HepG2 (cell line): ENCODE results near the gene GFER. TPM values are rescaled to one million over a fixed set of nuclear protein-coding genes. Genes with fewer than 3 reads are reported as not detected.

ENCODE experiments used
- FIP1L1 ChIP-seq: fragments of 200-400 bp; formaldehyde crosslinking; IDR thresholded peaks from 2 replicates; pipeline ENCODE4 v1.6.1; 2018; ENCODE audit warnings: low read depth, mild to moderate bottlenecking, low read length, moderate library complexity, borderline replicate concordance; ENCODE audit not compliant: insufficient read depth
- MXD4 ChIP-seq: IDR thresholded peaks from 2 replicates; pipeline ENCODE4 v1.6.1; 2016; ENCODE audit warnings: mild to moderate bottlenecking, missing biosample characterization, missing genetic modification reagents
- PRMT3 ChIP-seq: sonication (generic); formaldehyde crosslinking; IDR thresholded peaks from 2 replicates; pipeline ENCODE4 v1.8.1; 2022; ENCODE audit warnings: low read depth, mild to moderate bottlenecking, moderate library complexity, missing genetic modification reagents, borderline replicate concordance
- YEATS2 ChIP-seq: sonication (generic); formaldehyde crosslinking; IDR thresholded peaks from 2 replicates; pipeline ENCODE4 v1.4.0; 2020; ENCODE audit warnings: missing genetic modification reagents, borderline replicate concordance
- ZNF652 ChIP-seq: IDR thresholded peaks from 2 replicates; pipeline ENCODE4 v1.6.1; 2016; ENCODE audit warnings: low read depth, borderline replicate concordance
- polyA plus RNA-seq, 8 experiments: library from polyadenylated mRNA; depleted of rRNA in 3 of 8; stranded (reverse) in 7 of 8; unstranded in 1 of 8; fragments of >200 nt; fragmentation: Illumina TruSeq in 4 of 8; extraction: Trizol in 4 of 8; gene quantifications; 2 replicates each; pipeline versions ENCODE4 v1.2.1 to v1.2.3, GENCODE V29; 2011 to 2016; ENCODE audit warnings: low read depth in 4 of 8, missing spikeins in 1 of 8, mixed read lengths in 1 of 8; ENCODE audit not compliant: insufficient read depth in 1 of 8
- total RNA-seq, 5 experiments: library from RNA; depleted of rRNA; stranded (reverse); fragments of >200 nt; fragmentation: Illumina TruSeq; extraction: Trizol; gene quantifications; 2 replicates each; pipeline ENCODE4 v1.2.3, GENCODE V29; 2016; ENCODE audit warnings: low read depth in 1 of 5
- TF ChIP-seq, protein P1 (sequence below): IDR thresholded peaks from 2 replicates; pipeline ENCODE4 v1.6.1; 2012; ENCODE audit warnings: low read length, improper control_type of control experiment
- TF ChIP-seq, protein P2 (sequence below): sonication (generic); formaldehyde crosslinking; IDR thresholded peaks from 2 replicates; pipeline ENCODE4 v1.5.0; 2020; ENCODE audit warnings: missing genetic modification reagents
- TF ChIP-seq, protein P3 (sequence below): sonication (generic); formaldehyde crosslinking; IDR thresholded peaks from 2 replicates; pipeline ENCODE4 v1.5.1; 2020; ENCODE audit warnings: mild to moderate bottlenecking, moderate library complexity, missing genetic modification reagents
- TF ChIP-seq, protein P4 (sequence below): sonication (generic); formaldehyde crosslinking; IDR thresholded peaks from 2 replicates; pipeline ENCODE4 v1.5.0; 2020; ENCODE audit warnings: mild to moderate bottlenecking, low read depth, missing genetic modification reagents, borderline replicate concordance
- TF ChIP-seq, protein P5 (sequence below): sonication (generic); formaldehyde crosslinking; IDR thresholded peaks from 2 replicates; pipeline ENCODE4 v1.8.1; 2023; ENCODE audit warnings: mild to moderate bottlenecking, moderate library complexity, missing genetic modification reagents
- TF ChIP-seq, protein P6 (sequence below): sonication (generic); formaldehyde crosslinking; IDR thresholded peaks from 2 replicates; pipeline ENCODE4 v1.8.0; 2022; ENCODE audit warnings: mild to moderate bottlenecking, missing genetic modification reagents
- TF ChIP-seq, protein P7 (sequence below), 2 experiments: sonication (generic) in 1 of 2; formaldehyde crosslinking in 1 of 2; IDR thresholded peaks; 2 replicates each; pipeline versions ENCODE4 v1.5.1 to v1.6.1; 2011 to 2020; ENCODE audit warnings: borderline replicate concordance in 1 of 2, low read depth in 1 of 2, low read length in 1 of 2, mild to moderate bottlenecking in 1 of 2, missing genetic modification reagents in 1 of 2, moderate library complexity in 1 of 2

Gene GFER
- total and polyA plus RNA-seq, 2 of the 13 experiments (the other 11 are each of a cell fraction or from before 2014, with no cell fraction given) = 28.6 to 71.7 TPM

DNA sequence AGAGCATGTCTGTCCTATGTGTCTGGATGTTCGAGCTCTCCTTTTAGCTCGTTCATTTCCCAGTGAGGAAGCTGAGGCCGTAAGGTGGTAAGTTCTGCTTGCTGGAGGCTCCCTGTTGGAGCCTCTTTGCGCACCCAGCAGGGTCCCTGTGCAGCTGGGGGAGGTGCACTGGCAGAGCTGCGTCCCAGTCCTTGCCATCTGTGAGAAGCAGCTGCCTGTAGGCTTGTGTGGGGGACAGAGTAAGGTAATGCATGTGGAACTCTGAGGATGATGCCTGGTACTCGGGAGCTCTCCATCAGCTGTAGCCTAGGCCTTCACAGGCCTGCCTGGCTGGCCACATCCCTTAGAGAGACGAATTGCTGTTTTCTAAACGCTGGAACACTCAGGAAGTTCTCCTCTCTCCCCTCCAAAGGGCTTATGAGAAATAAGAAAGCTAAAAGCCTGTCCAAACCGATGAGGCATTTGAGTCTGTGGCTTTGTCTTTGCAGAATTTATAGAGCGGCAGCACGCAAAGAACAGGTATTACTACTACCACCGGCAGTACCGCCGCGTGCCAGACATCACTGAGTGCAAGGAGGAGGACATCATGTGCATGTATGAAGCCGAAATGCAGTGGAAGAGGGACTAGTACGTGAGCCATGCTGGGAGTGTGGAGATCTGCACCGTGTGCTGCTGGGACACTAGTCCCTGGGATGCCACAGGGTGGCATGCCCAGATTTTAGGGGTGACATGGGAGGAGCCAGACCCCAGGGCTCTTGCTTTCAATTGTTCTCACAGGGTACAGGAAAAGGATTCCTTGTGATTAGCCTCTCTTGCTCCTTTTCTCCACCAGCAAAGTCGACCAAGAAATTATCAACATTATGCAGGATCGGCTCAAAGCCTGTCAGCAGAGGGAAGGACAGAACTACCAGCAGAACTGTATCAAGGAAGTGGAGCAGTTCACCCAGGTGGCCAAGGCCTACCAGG, 23.0 kb upstream of the GFER start (continued):
- TF ChIP-seq PRMT3 (CRISPR knock-in tag) (0 out of 2 replicates have a peak, but pooled peaks have one; percentile 23), YEATS2 (0 out of 2 replicates have a peak, but pooled peaks have one; percentile 6), MXD4 (CRISPR knock-in tag) (no peak), ZNF652 (CRISPR knock-in tag) (no peak), FIP1L1 (0 out of 2 replicates have a peak, but pooled peaks have one; percentile 38)
- TF ChIP-seq, protein P1, sequence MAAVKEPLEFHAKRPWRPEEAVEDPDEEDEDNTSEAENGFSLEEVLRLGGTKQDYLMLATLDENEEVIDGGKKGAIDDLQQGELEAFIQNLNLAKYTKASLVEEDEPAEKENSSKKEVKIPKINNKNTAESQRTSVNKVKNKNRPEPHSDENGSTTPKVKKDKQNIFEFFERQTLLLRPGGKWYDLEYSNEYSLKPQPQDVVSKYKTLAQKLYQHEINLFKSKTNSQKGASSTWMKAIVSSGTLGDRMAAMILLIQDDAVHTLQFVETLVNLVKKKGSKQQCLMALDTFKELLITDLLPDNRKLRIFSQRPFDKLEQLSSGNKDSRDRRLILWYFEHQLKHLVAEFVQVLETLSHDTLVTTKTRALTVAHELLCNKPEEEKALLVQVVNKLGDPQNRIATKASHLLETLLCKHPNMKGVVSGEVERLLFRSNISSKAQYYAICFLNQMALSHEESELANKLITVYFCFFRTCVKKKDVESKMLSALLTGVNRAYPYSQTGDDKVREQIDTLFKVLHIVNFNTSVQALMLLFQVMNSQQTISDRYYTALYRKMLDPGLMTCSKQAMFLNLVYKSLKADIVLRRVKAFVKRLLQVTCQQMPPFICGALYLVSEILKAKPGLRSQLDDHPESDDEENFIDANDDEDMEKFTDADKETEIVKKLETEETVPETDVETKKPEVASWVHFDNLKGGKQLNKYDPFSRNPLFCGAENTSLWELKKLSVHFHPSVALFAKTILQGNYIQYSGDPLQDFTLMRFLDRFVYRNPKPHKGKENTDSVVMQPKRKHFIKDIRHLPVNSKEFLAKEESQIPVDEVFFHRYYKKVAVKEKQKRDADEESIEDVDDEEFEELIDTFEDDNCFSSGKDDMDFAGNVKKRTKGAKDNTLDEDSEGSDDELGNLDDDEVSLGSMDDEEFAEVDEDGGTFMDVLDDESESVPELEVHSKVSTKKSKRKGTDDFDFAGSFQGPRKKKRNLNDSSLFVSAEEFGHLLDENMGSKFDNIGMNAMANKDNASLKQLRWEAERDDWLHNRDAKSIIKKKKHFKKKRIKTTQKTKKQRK = no peak
- TF ChIP-seq, protein P2, sequence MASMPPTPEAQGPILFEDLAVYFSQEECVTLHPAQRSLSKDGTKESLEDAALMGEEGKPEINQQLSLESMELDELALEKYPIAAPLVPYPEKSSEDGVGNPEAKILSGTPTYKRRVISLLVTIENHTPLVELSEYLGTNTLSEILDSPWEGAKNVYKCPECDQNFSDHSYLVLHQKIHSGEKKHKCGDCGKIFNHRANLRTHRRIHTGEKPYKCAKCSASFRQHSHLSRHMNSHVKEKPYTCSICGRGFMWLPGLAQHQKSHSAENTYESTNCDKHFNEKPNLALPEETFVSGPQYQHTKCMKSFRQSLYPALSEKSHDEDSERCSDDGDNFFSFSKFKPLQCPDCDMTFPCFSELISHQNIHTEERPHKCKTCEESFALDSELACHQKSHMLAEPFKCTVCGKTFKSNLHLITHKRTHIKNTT (CRISPR knock-in tag) = no peak
- TF ChIP-seq, protein P3, sequence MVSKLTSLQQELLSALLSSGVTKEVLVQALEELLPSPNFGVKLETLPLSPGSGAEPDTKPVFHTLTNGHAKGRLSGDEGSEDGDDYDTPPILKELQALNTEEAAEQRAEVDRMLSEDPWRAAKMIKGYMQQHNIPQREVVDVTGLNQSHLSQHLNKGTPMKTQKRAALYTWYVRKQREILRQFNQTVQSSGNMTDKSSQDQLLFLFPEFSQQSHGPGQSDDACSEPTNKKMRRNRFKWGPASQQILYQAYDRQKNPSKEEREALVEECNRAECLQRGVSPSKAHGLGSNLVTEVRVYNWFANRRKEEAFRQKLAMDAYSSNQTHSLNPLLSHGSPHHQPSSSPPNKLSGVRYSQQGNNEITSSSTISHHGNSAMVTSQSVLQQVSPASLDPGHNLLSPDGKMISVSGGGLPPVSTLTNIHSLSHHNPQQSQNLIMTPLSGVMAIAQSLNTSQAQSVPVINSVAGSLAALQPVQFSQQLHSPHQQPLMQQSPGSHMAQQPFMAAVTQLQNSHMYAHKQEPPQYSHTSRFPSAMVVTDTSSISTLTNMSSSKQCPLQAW (CRISPR knock-in tag) = no peak
- TF ChIP-seq, protein P4, sequence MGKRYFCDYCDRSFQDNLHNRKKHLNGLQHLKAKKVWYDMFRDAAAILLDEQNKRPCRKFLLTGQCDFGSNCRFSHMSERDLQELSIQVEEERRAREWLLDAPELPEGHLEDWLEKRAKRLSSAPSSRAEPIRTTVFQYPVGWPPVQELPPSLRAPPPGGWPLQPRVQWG = no peak
- TF ChIP-seq, protein P5, sequence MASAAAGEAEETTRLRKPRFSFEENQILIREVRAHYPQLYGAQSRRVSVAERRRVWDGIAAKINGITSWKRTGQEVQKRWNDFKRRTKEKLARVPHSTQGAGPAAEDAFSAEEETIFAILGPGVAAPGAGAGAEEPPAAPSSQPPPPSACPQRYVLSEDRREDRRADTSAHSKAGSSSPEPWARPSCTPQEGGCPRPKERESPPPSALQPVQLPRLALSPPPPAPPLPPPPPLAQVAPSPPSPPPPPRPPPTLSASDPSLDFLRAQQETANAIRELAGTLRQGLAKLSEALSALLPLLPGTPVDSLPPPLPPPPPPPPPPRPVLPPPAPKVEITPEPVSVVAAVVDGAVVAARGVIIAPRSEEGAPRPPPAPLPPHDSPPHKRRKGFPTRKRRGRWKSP (CRISPR knock-in tag) = no peak
- TF ChIP-seq, protein P6, sequence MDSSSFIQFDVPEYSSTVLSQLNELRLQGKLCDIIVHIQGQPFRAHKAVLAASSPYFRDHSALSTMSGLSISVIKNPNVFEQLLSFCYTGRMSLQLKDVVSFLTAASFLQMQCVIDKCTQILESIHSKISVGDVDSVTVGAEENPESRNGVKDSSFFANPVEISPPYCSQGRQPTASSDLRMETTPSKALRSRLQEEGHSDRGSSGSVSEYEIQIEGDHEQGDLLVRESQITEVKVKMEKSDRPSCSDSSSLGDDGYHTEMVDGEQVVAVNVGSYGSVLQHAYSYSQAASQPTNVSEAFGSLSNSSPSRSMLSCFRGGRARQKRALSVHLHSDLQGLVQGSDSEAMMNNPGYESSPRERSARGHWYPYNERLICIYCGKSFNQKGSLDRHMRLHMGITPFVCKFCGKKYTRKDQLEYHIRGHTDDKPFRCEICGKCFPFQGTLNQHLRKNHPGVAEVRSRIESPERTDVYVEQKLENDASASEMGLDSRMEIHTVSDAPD (CRISPR knock-in tag) = no peak
- TF ChIP-seq, protein P7, sequence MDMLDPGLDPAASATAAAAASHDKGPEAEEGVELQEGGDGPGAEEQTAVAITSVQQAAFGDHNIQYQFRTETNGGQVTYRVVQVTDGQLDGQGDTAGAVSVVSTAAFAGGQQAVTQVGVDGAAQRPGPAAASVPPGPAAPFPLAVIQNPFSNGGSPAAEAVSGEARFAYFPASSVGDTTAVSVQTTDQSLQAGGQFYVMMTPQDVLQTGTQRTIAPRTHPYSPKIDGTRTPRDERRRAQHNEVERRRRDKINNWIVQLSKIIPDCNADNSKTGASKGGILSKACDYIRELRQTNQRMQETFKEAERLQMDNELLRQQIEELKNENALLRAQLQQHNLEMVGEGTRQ (IDR thresholded peaks at IDR 0.05; ENCODE audit: low read depth, low read length) = no peak
- TF ChIP-seq, protein P7 (CRISPR knock-in tag; IDR thresholded peaks at IDR 0.05; ENCODE audit: borderline replicate concordance) = no peak
